GM19240 (cell line): ENCODE measurements around the gene RAB36.
A peak's percentile ranks its signal among the peaks of the same experiment; 100 is the strongest.
"Not testable (repeated sequence)": the region's sequence is repeated elsewhere in the genome, so short reads cannot be mapped to it uniquely, and the experiment has no call there.

Source experiments
- DNase-seq: peaks from one replicate; pipeline ENCODE4 v3.0.0; 2011; ENCODE audit warnings: low spot score; ENCODE audit not compliant: insufficient read length

Gene RAB36

DNA sequence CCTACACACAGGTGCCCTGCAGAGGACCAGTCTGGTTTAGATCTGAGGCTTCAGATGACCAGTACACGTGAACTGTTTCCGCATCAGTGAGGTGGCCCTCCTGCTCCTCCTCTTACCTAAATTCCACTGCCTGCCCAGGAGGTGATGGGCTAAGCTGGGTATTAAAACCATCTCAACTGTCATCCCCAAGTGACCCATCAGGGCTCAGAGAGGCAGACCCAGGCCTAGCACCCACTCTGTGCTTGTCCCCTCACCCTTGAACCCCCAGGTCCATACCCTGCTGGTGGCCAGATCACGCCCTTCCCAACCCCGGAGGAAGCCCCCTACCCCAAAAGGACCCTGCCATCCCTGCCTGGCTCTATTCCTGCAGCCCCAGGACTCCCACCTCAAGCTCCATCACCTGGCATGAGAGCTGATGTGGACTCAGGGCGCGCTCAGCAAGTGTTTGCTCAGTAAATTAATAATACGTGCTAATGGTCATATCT is 24.8 kb upstream of the RAB36 start:
- no peak for DNase-seq

GRCh38 chr22:23121000-23121421 is 24.3 kb upstream of the RAB36 start:
- DNase-seq, result no peak

GRCh38 chr22:23121424-23121823 is 23.9 kb upstream of the RAB36 start:
- DNase-seq, result no peak

DNA sequence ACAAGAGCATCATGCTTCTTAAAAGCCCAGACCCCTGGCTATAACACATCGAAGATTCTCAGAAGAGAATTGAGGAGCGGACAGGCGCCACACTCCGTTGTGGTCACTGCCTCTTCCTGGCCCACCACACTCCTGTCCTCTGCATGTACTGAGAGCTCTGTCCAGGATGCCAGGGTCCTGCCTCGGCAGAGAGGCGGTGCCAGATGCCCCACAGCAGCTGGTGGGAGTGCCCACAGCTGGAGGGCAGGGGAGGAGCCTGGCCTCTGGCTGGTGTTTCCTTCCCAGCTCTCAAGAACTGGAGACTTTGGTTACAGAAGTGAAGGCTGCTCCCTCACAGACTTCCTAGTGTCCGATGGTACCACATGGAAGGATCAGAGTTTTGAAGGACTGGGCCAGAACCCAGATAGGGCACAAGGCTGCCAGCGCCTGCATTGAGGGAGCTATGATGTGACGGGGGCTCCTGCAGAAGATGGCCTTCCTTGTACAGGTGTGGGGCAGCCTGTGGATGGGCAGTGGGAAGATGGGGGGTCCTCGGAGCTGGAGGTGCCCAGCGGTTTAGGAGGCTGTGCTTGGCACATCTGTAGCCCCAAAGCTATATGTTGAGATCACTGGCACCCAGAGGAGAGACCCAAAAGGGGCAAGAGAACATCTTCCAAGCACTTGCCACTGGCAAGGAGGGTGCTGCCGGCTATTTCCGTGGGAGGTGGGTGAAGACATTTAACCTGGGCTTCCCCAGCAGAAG is 22.9 kb upstream of the RAB36 start:
- DNase-seq, result no peak

DNA sequence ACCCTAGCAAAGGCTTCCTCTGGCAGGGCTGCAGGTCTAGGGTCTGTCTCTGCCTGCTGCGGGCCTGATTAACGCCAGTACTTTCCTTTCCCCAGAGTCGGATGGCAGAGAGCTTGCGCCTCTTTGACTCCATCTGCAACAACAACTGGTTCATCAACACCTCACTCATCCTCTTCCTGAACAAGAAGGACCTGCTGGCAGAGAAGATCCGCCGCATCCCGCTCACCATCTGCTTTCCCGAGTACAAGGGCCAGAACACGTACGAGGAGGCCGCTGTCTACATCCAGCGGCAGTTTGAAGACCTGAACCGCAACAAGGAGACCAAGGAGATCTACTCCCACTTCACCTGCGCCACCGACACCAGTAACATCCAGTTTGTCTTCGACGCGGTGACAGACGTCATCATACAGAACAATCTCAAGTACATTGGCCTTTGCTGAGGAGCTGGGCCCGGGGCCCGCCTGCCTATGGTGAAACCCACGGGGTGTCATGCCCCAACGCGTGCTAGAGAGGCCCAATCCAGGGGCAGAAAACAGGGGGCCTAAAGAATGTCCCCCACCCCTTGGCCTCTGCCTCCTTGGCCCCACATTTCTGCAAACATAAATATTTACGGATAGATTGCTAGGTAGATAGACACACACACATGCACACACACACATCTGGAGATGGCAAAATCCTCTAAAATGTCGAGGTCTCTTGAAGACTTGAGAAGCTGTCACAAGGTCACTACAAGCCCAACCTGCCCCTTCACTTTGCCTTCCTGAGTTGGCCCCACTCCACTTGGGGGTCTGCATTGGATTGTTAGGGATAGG is 22.1 kb upstream of the RAB36 start:
- no peak for DNase-seq

DNA sequence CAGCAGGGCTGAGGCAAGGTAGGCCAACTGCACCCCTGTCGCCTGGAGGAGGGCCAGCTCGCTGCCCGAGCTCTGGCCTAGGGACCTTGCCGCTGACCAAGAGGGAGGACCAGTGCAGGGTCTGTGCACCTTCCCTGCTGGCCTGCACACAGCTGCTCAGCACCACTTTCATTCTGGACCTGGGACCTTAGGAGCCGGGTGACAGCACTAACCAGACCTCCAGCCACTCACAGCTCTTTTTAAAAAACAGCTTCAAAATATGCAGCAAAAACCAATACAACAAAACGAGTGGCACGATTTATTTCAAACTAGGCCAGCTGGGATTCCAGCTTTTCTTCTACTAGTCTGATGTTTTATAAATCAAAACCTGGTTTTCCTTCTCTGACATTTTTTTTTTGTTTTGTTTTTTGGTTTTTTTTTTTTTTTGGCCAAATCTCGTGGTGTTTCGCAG is 21.4 kb upstream of the RAB36 start:
- DNase-seq, result no peak

DNA sequence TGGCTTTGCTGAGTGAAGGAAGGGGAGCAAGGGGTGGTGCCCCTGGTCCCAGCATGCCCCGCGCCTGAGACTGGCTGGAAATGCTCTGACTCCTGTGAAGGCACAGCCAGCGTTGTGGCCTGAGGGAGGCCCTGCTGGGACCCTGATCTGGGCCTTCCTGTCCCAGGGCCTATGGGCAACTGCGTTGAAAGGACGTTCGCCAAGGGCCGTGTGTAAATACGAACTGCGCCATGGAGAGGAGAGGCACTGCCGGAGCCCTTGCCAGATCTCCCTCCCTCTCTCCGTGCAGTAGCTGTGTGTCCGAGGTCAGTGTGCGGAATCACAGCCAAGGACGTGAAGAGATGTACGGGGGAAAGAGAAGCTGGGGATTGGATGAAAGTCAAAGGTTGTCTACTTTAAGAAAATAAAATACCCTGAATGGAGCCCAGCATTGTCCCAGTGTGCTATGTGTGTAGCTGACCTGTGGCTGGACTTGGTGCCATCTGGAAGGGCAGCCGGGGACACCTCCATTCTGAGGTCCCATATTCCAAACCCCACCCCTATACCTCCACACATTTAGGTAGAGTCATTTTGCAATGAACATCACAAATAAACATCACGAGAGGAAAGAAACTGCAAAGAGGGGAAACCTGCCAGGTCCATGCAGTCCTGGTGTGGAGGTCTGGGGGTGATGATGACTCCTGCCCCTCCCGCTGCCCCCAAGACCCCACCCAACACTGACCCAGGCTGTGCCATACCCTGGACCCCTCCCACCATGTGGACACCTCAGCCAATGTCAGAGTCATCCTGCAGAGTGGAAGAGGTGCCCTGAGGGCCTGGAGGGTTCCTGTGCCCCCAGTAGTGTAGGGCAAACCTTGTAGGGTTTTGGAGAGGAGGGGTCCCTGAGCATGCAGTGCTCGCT is 20.4 kb upstream of the RAB36 start:
- DNase-seq, result no peak

- DNase-seq, result no peak
These were observed 19.7 kb upstream of the RAB36 start for GRCh38 chr22:23125512-23126103.

- DNase-seq, result no peak
These were observed 18.9 kb upstream of the RAB36 start for GRCh38 chr22:23126165-23127054.

- no peak for DNase-seq
These were observed 18.1 kb upstream of the RAB36 start for GRCh38 chr22:23127055-23127756.

- DNase-seq, result no peak
These were observed 17.5 kb upstream of the RAB36 start for GRCh38 chr22:23127788-23128187.

GRCh38 chr22:23128269-23129108 is 16.8 kb upstream of the RAB36 start:
- peak; percentile 59 for DNase-seq

DNA sequence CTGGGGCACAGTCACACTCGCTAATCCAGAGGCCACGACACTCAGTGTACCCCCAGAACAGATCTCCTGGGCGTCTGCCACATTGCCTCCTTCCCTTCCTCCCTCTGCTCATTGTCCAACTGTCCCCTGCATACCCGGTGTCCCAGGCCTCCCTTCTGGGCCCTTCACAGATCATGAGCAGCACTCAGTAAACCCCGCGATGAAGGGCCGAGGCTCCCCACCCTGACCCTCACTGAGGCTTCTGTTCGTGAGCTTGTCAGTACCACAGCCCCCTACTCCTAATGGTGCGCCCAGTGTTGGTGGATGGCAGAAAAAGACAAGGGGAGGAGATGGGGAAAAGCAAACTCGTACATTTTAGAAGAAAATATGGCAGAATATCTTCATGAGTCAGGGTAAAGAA is 16.1 kb upstream of the RAB36 start:
- DNase-seq, result no peak

- no peak for DNase-seq
These were observed 14.6 kb upstream of the RAB36 start for GRCh38 chr22:23130697-23131096.

DNA sequence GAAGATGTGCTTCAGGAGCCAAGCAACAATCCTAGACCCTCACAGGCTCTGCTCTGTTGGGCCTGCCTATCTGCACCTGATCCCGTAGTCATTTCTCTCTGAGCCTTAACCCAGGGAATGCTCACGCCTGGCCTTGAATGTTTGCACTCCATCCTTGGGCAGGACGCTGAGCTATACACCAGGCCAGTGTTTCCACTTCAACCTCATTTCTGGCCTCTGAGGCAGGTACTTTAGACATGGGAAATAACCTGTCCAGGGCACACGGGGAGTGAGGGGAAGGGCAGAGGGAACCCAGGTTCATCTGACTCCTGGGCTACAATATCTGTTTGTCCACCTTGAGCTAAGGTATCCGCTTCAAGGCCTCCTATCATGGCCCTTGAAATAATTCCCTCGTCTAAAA is 13.3 kb upstream of the RAB36 start:
- no peak for DNase-seq

DNA sequence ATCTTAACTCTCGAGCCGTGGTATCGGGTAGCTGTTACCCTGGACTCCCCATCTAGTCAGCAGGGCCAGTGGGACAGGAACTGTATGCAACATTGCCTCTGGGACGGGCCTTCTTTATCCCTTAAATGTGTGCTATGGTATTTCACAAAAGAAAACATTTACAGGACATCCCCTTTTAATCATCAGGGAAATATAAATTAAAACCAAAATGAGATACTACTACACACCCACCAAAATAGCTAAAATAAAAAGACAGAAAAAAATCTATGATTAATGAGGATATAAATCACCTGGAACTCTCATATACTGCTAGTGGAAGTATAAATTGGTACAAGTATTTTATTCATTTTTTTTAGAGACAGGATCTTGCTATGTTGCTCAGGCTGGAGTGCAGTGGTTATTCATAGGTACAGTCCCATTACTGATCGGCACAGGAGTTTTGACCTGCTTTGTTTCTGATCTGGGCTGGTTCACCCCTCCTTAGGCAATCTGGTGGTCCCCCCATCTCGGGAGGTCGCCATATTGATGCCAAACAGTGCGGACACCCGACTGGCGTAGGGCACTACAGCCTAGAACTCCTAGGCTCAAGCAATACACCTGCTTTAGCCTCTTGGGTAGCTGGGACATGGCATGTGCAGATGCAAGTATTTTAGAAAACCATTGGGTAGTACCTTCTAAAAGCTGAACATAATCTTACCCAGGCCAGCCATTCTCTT is 12.7 kb upstream of the RAB36 start:
- no peak for DNase-seq

- DNase-seq, result no peak
These were observed 11.4 kb upstream of the RAB36 start for GRCh38 chr22:23133922-23134321.

GRCh38 chr22:23136991-23137390 is 8.3 kb upstream of the RAB36 start:
- DNase-seq, result not testable (repeated sequence)
